Heart right ventricle (tissue), 16 donors: ENCODE results near the gene PHF10. TPM values are rescaled to one million over a fixed set of nuclear protein-coding genes. Genes with fewer than 3 reads are reported as not detected.
"Not testable (repeated sequence)": the region's sequence is repeated elsewhere in the genome, so short reads cannot be mapped to it uniquely, and the experiment has no call there.

ENCODE experiments used
- ATAC-seq, 8 donors: fragments of 200-7000 bp; cut with Tn5 transposase; one replicate each; pipeline ENCODE4 v1.9.1; 2020; ENCODE audit warnings: mild to moderate bottlenecking in 8 of 8, moderate library complexity in 8 of 8, moderate number of reproducible peaks in 1 of 8
- DNase-seq, 2 donors: peaks; one replicate each; pipeline ENCODE4 v3.0.0-alpha.2; 2020
- H3K27ac ChIP-seq, 10 donors: fragments of 200-600 bp; sonication (generic) in 2 of 10; one replicate each; pipeline versions ENCODE4 v1.5.0 to v1.8.0; 2020 to 2022; ENCODE audit warnings: mild to moderate bottlenecking in 3 of 10
- H3K27me3 ChIP-seq, 7 donors: fragments of 200-600 bp; one replicate each; pipeline ENCODE4 v1.8.0; 2021 to 2022; ENCODE audit warnings: mild to moderate bottlenecking in 2 of 7
- H3K36me3 ChIP-seq, 9 donors: fragments of 200-600 bp; sonication (generic) in 1 of 9; one replicate each; pipeline versions ENCODE4 v1.5.0 to v1.8.0; 2020 to 2022; ENCODE audit warnings: mild to moderate bottlenecking in 2 of 9
- H3K4me1 ChIP-seq, 9 donors: fragments of 200-600 bp; sonication (generic) in 1 of 9; one replicate each; pipeline versions ENCODE4 v1.5.0 to v1.8.0; 2020 to 2022; ENCODE audit warnings: mild to moderate bottlenecking in 4 of 9
- H3K4me3 ChIP-seq, 10 donors: fragments of 200-600 bp; sonication (generic) in 2 of 10; one replicate each; pipeline versions ENCODE4 v1.5.0 to v1.8.0; 2020 to 2022; ENCODE audit warnings: mild to moderate bottlenecking in 7 of 10, moderate library complexity in 2 of 10
- H3K9me3 ChIP-seq, 11 donors: fragments of 200-600 bp in 10 of 11; sonication (generic) in 2 of 11; one replicate each; pipeline versions ENCODE4 v1.5.0 to v1.8.0; 2013 to 2022; ENCODE audit warnings: mild to moderate bottlenecking in 2 of 11, control low read depth in 1 of 11, moderate library complexity in 1 of 11
- CTCF ChIP-seq, 9 donors: fragments of 200-600 bp; sonication (generic) in 2 of 9; IDR thresholded peaks; one replicate each; pipeline versions ENCODE4 v1.5.0 to v1.8.0; 2021 to 2022; ENCODE audit warnings: antibody characterized with exemption in 9 of 9, mild to moderate bottlenecking in 5 of 9, moderate library complexity in 1 of 9
- WGBS, 2 donors: extraction: QIAGEN DNeasy Blood & Tissue Kit; methylation state at CpG; one replicate each; pipeline ENCODE4 v1.1.7; 2013; ENCODE audit warnings: inconsistent platforms in 1 of 2; 5-methylcytosine and 5-hydroxymethylcytosine counted together
- intact Hi-C, 10 donors: fragments of 100-400 bp; cut with DNase I; formaldehyde crosslinking; loops; one replicate each; pipeline versions ENCODE4 v1.11.1 to v1.14.2; 2022
- polyA plus RNA-seq, 2 donors: library from polyadenylated mRNA; stranded (reverse); fragments of 200-250 nt; gene quantifications; one replicate each; pipeline ENCODE4 v1.2.3, GENCODE V29; 2013
- total RNA-seq, 10 donors: library from RNA; stranded (reverse); fragmentation: NEBNext Ultra II Directional in 3 of 10; extraction: Animal tissue kit (Norgen Biotek cat#: 25700) in 3 of 10; gene quantifications; one replicate each; pipeline versions ENCODE4 v1.2.1 to v1.2.4, GENCODE V29; 2021 to 2023
- donor health status: Arrhythmogenic right ventricular cardiomyopathy.
- donor health status: ischemic (EF 13 %, LVEDD 7.1; RV severe dilation, severe dysfunction).
- donor health status: healthy with polysubstance abuse.
- donor health status: DM: no; HTN: yes; CAD: no.
- donor health status: DM: no; HTN: no; CAD: no.
- donor health status: ischemic (EF 25% LVEDD 6.9; RV normal size, moderate dysfunction).
- donor health status: ischemic (EF 25% LVEDD 5.7; RV mildly dilated, moderate dysfunction).
- donor health status: healthy.
- donor health status: DM: yes; HTN: yes; CAD: no.
- donor health status: Ischemic cardiomyopathy.
- donor health status: ischemic (EF 35%, LVEDD 5.7; RV mildly dilated, moderate dysfunction).
- donor health status: nonischemic (EF 11% LVEDD 7.7; RV severe dilation, severe dysfunction).
- donor health status: DM: yes; HTN: yes; CAD: no.
- donor health status: PGD.
- donor health status: ischemic (EF 29% LVEDD 5.4; RV normal size, mild dysfunction).
- donor health status: nonischemic (EF 23%, LVEDD 6.1; RV moderate dilation, normal function).

Gene PHF10
- total and polyA plus RNA-seq, 12 donors, result 29.9 to 63.5 (median 53.1) TPM

- Histone ChIP-seq H3K36me3 (peaks cover 0 to 23% (median 0%) of the 10 kb centered on the region in 9 donors), H3K9me3 (peaks cover 0 to 7% (median 0%) of the 10 kb centered on the region in 11 donors), H3K27me3 (no peaks in the 10 kb centered on the region), H3K4me1 (peaks cover 3 to 56% (median 42%) of the 10 kb centered on the region in 9 donors), H3K27ac (no peak overlapping the region), H3K4me3 (peak overlapping the region in 1 of 10 donors; percentile 81)
- no peak for ATAC-seq
- no peak for DNase-seq
- TF ChIP-seq CTCF (IDR thresholded peaks at IDR 0.05), result no peak
- intact Hi-C loops, result loop anchor here in 1 of 10 donors (5.0 kb wide), 1 partner anchor 52 kb away; the partner anchor contains the start of genes DYNLT2 and ERMARD
- WGBS, 2 donors, result 57 to 60% methylated on average over 5 of the region's 5 CpGs
These were observed 24.0 kb downstream of the PHF10 start for GRCh38 chr6:169700296-169700695.

- Histone ChIP-seq H3K4me1 (peaks cover 3 to 30% (median 14%) of the 10 kb centered on the region in 9 donors), H3K9me3 (peaks cover 0 to 16% (median 0%) of the 10 kb centered on the region in 11 donors)
- not testable (repeated sequence) for H3K27ac ChIP-seq, DNase-seq, ATAC-seq, H3K27me3 ChIP-seq, H3K4me3 ChIP-seq, H3K36me3 ChIP-seq
- WGBS, 2 donors, result 77 to 80% methylated on average over 10 of the region's 10 CpGs
- intact Hi-C loops, result loop anchor here in 1 of 10 donors (5.0 kb wide), 1 partner anchor 800 kb away; no protein-coding TSS in a partner anchor
- peak in 7 of 9 donors; percentile 37 to 54 (median 41) for TF ChIP-seq CTCF (IDR thresholded peaks at IDR 0.05)
These were observed 27.2 kb downstream of the PHF10 start for GRCh38 chr6:169697115-169697514.

- H3K36me3 ChIP-seq, result peaks cover 0 to 4% (median 0%) of the 10 kb centered on the region in 9 donors
- H3K4me3 ChIP-seq, result no peak overlapping the region
- H3K27ac ChIP-seq, result no peak overlapping the region
- H3K9me3 ChIP-seq, result peaks cover 0 to 17% (median 0%) of the 10 kb centered on the region in 11 donors
- H3K27me3 ChIP-seq, result no peaks in the 10 kb centered on the region
- no peak for TF ChIP-seq CTCF (IDR thresholded peaks at IDR 0.05)
- peaks cover 0 to 17% (median 3%) of the 10 kb centered on the region in 9 donors for H3K4me1 ChIP-seq
- WGBS, 2 donors, result 94 to 100% methylated on average over 5 of the region's 5 CpGs
- intact Hi-C loops, result loop anchor here in 1 of 10 donors (5.0 kb wide), 1 partner anchor 798 kb away; no protein-coding TSS in a partner anchor
- DNase-seq (no peak), ATAC-seq (no peak)
These were observed 29.2 kb downstream of the PHF10 start for GRCh38 chr6:169695131-169695530.

GRCh38 chr6:169692516-169692915, 31.8 kb downstream of the PHF10 start:
- intact Hi-C loops, result no loop called here
- Histone ChIP-seq H3K27me3 (no peaks in the 10 kb centered on the region), H3K4me1 (peaks cover 0 to 1% (median 0%) of the 10 kb centered on the region in 9 donors), H3K4me3 (no peak overlapping the region), H3K9me3 (peaks cover 0 to 19% (median 0%) of the 10 kb centered on the region in 11 donors), H3K27ac (no peak overlapping the region), H3K36me3 (peaks cover 0 to 18% (median 9%) of the 10 kb centered on the region in 9 donors)
- 96% methylated on average over 3 of the region's 3 CpGs for WGBS, 2 donors
- peak in 1 of 8 donors; percentile 44 for ATAC-seq
- DNase-seq, result no peak
- TF ChIP-seq CTCF (IDR thresholded peaks at IDR 0.05), result no peak
